H1 (cell line): ENCODE measurements around the gene EIF4E1B. TPM values are rescaled to one million over a fixed set of nuclear protein-coding genes. Genes with fewer than 3 reads are reported as not detected.

Source experiments
- CTCF ChIA-PET: fragments of 300-600 bp; sonication (Branson Sonifier 250); formaldehyde crosslinking; loops from one replicate; lab custom pipeline; 2021; ENCODE audit not compliant: partially characterized antibody; lab: Charles Lee
- POLR2A ChIA-PET: fragments of 300-600 bp; sonication (Branson Sonifier 250); formaldehyde crosslinking; loops from one replicate; lab custom pipeline; 2021; ENCODE audit warnings: inconsistent platforms; ENCODE audit not compliant: partially characterized antibody; lab: Charles Lee
- DNase-seq, 2 experiments: peaks; one replicate each; pipeline versions ENCODE4 v3.0.0 to v3.0.0-alpha.2; 2010 to 2022; ENCODE audit warnings: low spot score in 2 of 2, low read depth in 1 of 2, mixed read lengths in 1 of 2
- FAIRE-seq: peaks from 2 replicates; lab custom pipeline; 2011; peaks lifted over from hg19 to GRCh38; lab: Jason Lieb, UNC
- H2AFZ ChIP-seq: 2 replicates; pipeline ENCODE4 v1.8.1; 2012; ENCODE audit warnings: low read length, inconsistent platforms
- H2AK5ac ChIP-seq: 2 replicates; pipeline ENCODE4 v1.6.1; 2013; ENCODE audit warnings: low read depth, low read length
- H2BK120ac ChIP-seq: replicated peaks from 2 replicates; pipeline ENCODE3; 2013; ENCODE audit warnings: low read depth, low read length, inconsistent platforms
- H2BK12ac ChIP-seq: 2 replicates; pipeline ENCODE4 v1.6.1; 2013; ENCODE audit warnings: low read depth, low read length
- H2BK15ac ChIP-seq: 2 replicates; pipeline ENCODE4 v1.6.1; 2013; ENCODE audit warnings: low read length
- H2BK20ac ChIP-seq: 2 replicates; pipeline ENCODE4 v1.6.1; 2013; ENCODE audit warnings: low read length
- H2BK5ac ChIP-seq: 2 replicates; pipeline ENCODE4 v1.6.1; 2013; ENCODE audit warnings: low read depth, low read length
- H3K14ac ChIP-seq: 2 replicates; pipeline ENCODE4 v1.6.1; 2013; ENCODE audit warnings: inconsistent platforms; ENCODE audit not compliant: insufficient read length
- H3K18ac ChIP-seq: 2 replicates; pipeline ENCODE4 v1.6.1; 2013; ENCODE audit warnings: low read length; ENCODE audit errors: extremely low read depth
- H3K23ac ChIP-seq: 2 replicates; pipeline ENCODE4 v1.6.1; 2013; ENCODE audit warnings: inconsistent platforms; ENCODE audit not compliant: insufficient read length
- H3K23me2 ChIP-seq: 2 replicates; pipeline ENCODE4 v1.6.1; 2013; ENCODE audit warnings: low read depth, low read length
- H3K27ac ChIP-seq: 2 replicates; pipeline ENCODE4 v1.6.1; 2011; ENCODE audit warnings: low read depth, low read length, inconsistent platforms
- H3K27me3 ChIP-seq, 4 experiments: replicated peaks in 1 of 4; 1 replicate in 1 of 4; 2 replicates in 3 of 4; pipeline versions ENCODE4 v1.6.1 to v1.8.1; 2011 to 2013; ENCODE audit warnings: low read length in 3 of 4, mild to moderate bottlenecking in 3 of 4, inconsistent platforms in 2 of 4, mixed read lengths in 2 of 4, moderate library complexity in 1 of 4; ENCODE audit not compliant: control insufficient read depth in 3 of 4, insufficient read depth in 3 of 4; ENCODE audit errors: extremely low read depth in 1 of 4
- H3K36me3 ChIP-seq, 4 experiments: 2 replicates each; pipeline versions ENCODE4 v1.6.1 to v1.8.1; 2011 to 2013; ENCODE audit warnings: mild to moderate bottlenecking in 4 of 4, low read length in 3 of 4, moderate library complexity in 2 of 4, control low read depth in 1 of 4, inconsistent platforms in 1 of 4; ENCODE audit not compliant: insufficient read depth in 4 of 4, control insufficient read depth in 2 of 4
- H3K4ac ChIP-seq: replicated peaks from 2 replicates; pipeline ENCODE3; 2013; ENCODE audit warnings: low read length, low read depth, mixed read lengths, inconsistent platforms; ENCODE audit not compliant: insufficient read length
- H3K4me1 ChIP-seq, 4 experiments: replicated peaks in 1 of 4; 1 replicate in 1 of 4; 2 replicates in 3 of 4; pipeline versions ENCODE4 v1.6.1 to v1.8.1; 2011 to 2013; ENCODE audit warnings: low read length in 3 of 4, inconsistent platforms in 2 of 4, mixed read lengths in 1 of 4; ENCODE audit not compliant: insufficient read depth in 4 of 4, control insufficient read depth in 3 of 4
- H3K4me2 ChIP-seq, 2 experiments: 2 replicates each; pipeline versions ENCODE4 v1.6.1 to v1.8.1; 2011 to 2013; ENCODE audit warnings: low read depth in 2 of 2, low read length in 2 of 2, control low read depth in 1 of 2, inconsistent platforms in 1 of 2, mild to moderate bottlenecking in 1 of 2; ENCODE audit not compliant: insufficient read depth in 1 of 2
- H3K4me3 ChIP-seq, 4 experiments: fragments of 200-600, 300-600 bp in 1 of 4; sonication (generic), shearing (Covaris generic), sonication (Bioruptor Twin) in 1 of 4; 2 replicates each; pipeline versions ENCODE4 v1.5.1 to v1.8.1; 2011 to 2016; ENCODE audit warnings: low read length in 4 of 4, low read depth in 3 of 4, control low read depth in 2 of 4, inconsistent platforms in 2 of 4, mild to moderate bottlenecking in 2 of 4, mixed read lengths in 1 of 4, moderate library complexity in 1 of 4; ENCODE audit not compliant: insufficient read depth in 2 of 4; ENCODE audit errors: extremely low read depth in 1 of 4
- H3K56ac ChIP-seq: replicated peaks from 2 replicates; pipeline ENCODE3; 2013; ENCODE audit warnings: low read depth, mild to moderate bottlenecking, mixed read lengths, low read length, inconsistent platforms; ENCODE audit not compliant: insufficient read length
- H3K79me1 ChIP-seq: 2 replicates; pipeline ENCODE4 v1.6.1; 2013; ENCODE audit warnings: low read depth, low read length, control low read depth
- H3K79me2 ChIP-seq, 2 experiments: 2 replicates each; pipeline versions ENCODE4 v1.6.1 to v1.8.1; 2012 to 2013; ENCODE audit warnings: low read length in 2 of 2, mild to moderate bottlenecking in 2 of 2, inconsistent platforms in 1 of 2; ENCODE audit not compliant: insufficient read depth in 2 of 2, control insufficient read depth in 1 of 2
- H3K9ac ChIP-seq, 4 experiments: replicated peaks in 1 of 4; 1 replicate in 1 of 4; 2 replicates in 3 of 4; pipeline versions ENCODE4 v1.6.1 to v1.8.1; 2011 to 2013; ENCODE audit warnings: low read depth in 3 of 4, low read length in 3 of 4, control low read depth in 2 of 4, mild to moderate bottlenecking in 2 of 4, moderate library complexity in 2 of 4, inconsistent platforms in 1 of 4; ENCODE audit errors: extremely low read depth in 1 of 4
- H3K9me3 ChIP-seq, 2 experiments: 2 replicates each; pipeline versions ENCODE4 v1.6.1 to v1.8.1; 2012 to 2013; ENCODE audit warnings: mild to moderate bottlenecking in 2 of 2, moderate library complexity in 2 of 2, control low read depth in 1 of 2, inconsistent platforms in 1 of 2, low read depth in 1 of 2, low read length in 1 of 2, mixed read lengths in 1 of 2; ENCODE audit not compliant: insufficient read depth in 2 of 2
- H4K20me1 ChIP-seq, 2 experiments: replicated peaks in 1 of 2; 2 replicates each; pipeline versions ENCODE3 to v1.8.1; 2011 to 2013; ENCODE audit warnings: inconsistent platforms in 2 of 2, low read length in 2 of 2, mild to moderate bottlenecking in 1 of 2; ENCODE audit not compliant: insufficient read depth in 2 of 2, control insufficient read depth in 1 of 2
- H4K5ac ChIP-seq: 2 replicates; pipeline ENCODE4 v1.6.1; 2013; ENCODE audit warnings: low read length, low read depth, mixed read lengths, inconsistent platforms; ENCODE audit not compliant: insufficient read length
- H4K8ac ChIP-seq: 2 replicates; pipeline ENCODE4 v1.8.0; 2013; ENCODE audit warnings: mild to moderate bottlenecking, moderate library complexity, low read length, inconsistent platforms; ENCODE audit not compliant: insufficient read depth; ENCODE audit errors: extremely low read depth
- H4K91ac ChIP-seq: replicated peaks from 2 replicates; pipeline ENCODE3; 2013; ENCODE audit warnings: low read length, mixed read lengths, inconsistent platforms; ENCODE audit not compliant: insufficient read length
- GTF2F1 ChIP-seq: IDR thresholded peaks from 2 replicates; pipeline ENCODE4 v1.6.1; 2012; ENCODE audit warnings: low read depth, low read length, improper control_type of control experiment, borderline replicate concordance
- SP1 ChIP-seq: IDR thresholded peaks from 2 replicates; pipeline ENCODE4 v1.6.1; 2011; ENCODE audit warnings: low read depth, low read length
- WGBS, 2 experiments: shearing (Covaris generic) in 1 of 2; methylation state at CpG; one replicate each; pipeline versions ENCODE4 v1.1.6 to v1.1.7; 2013 to 2015; ENCODE audit warnings: low lambda C conversion rate in 2 of 2, mixed read lengths in 2 of 2, inconsistent platforms in 1 of 2, low coverage in 1 of 2, missing lambda C conversion rate in 1 of 2; ENCODE audit not compliant: insufficient replicate concordance in 2 of 2, insufficient coverage in 1 of 2, insufficient read length in 1 of 2; ENCODE audit errors: extremely low coverage in 1 of 2, missing lambda C conversion rate in 1 of 2; 5-methylcytosine and 5-hydroxymethylcytosine counted together
- polyA plus RNA-seq, 7 experiments: library from polyadenylated mRNA; depleted of rRNA in 3 of 7; stranded (reverse) in 5 of 7; unstranded in 2 of 7; fragments of >200 nt in 5 of 7; fragments of 200-250 nt in 2 of 7; gene quantifications; 1 replicate in 5 of 7; 2 replicates in 1 of 7; 4 replicates in 1 of 7; pipeline versions ENCODE4 v1.2.1 to v1.2.3, GENCODE V29; 2011 to 2013; ENCODE audit warnings: missing spikeins in 2 of 7, mixed read lengths in 2 of 7
- total RNA-seq: library from RNA; stranded (reverse); fragmentation: NEBNext Ultra II Directional; extraction: Animal tissue kit (Norgen Biotek cat#: 25700); gene quantifications from 2 replicates; pipeline ENCODE4 v1.2.1, GENCODE V29; 2021

Gene EIF4E1B
- total and polyA plus RNA-seq, 2 of the 8 experiments (the other 6 are each of a cell fraction or from before 2014, with no cell fraction given): 0.97 to 1.3 TPM

DNA sequence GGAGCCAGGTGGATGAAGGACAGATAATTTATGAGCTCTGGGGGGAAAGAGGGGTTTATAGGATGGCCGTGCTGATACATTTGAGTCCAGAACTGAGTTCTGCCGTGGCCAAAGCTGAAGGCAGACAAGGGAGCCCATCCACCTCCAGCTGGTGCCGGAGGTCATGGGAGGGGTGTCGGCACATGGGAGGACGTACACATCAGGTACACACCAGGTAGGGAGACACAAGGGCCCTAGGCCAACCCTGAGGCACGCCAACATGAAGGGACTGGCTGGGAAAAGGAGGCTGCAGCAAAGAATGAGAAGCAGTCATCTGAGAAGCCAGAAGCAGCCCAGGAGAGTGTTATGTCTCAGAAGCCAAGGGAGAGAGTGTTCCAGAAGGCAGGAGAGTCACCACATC is 18.5 kb upstream of the EIF4E1B start:
- Histone ChIP-seq H2BK20ac (no peak overlapping the region), H2BK12ac (no peak overlapping the region), H2AK5ac (no peak overlapping the region), H3K9ac (no peak overlapping the region), H2BK15ac (no peak overlapping the region), H3K79me2 (no peaks in the 10 kb centered on the region), H3K4me2 (no peak overlapping the region), H3K18ac (no peak overlapping the region), H3K27me3 (peaks cover 0 to 22% (median 10%) of the 10 kb centered on the region in 4 experiments; a peak in 5 of 7 replicates), H3K4me3 (no peak overlapping the region), H3K4me1 (peaks cover 0 to 8% (median 5%) of the 10 kb centered on the region in 4 experiments; a peak in 5 of 7 replicates), H3K56ac (no peak overlapping the region), H3K23ac (no peak overlapping the region), H3K79me1 (no peaks in the 10 kb centered on the region), H2BK5ac (no peak overlapping the region), H4K5ac (no peak overlapping the region), H2AFZ (no peak overlapping the region), H3K27ac (no peak overlapping the region), H4K91ac (no peak overlapping the region), H3K9me3 (no peaks in the 10 kb centered on the region), H3K14ac (no peak overlapping the region), H2BK120ac (no peak overlapping the region), H4K20me1 (peaks cover 3 to 9% of the 10 kb centered on the region in 2 experiments), H3K4ac (no peak overlapping the region), H3K23me2 (peaks cover 8% of the 10 kb centered on the region), H3K36me3 (no peaks in the 10 kb centered on the region), H4K8ac (no peak overlapping the region)
- TF ChIP-seq SP1: no peak
- no peak for TF ChIP-seq GTF2F1
- FAIRE-seq (no peak), DNase-seq (no peak)
- CTCF ChIA-PET: interaction anchor here (1.1 to 2.3 kb wide), 5 partner anchors 14 to 34 kb away, joined by 3 to 7 read pairs (median 5); no protein-coding TSS in a partner anchor
- 89% methylated on average over 6 of the region's 6 CpGs; no CpG with 5 or more reads in 1 of the 2 experiments for WGBS, 2 experiments
- POLR2A ChIA-PET: interaction anchor here (0.9 to 2.7 kb wide), 5 partner anchors 10 to 76 kb away, joined by 3 to 7 read pairs (median 3); partner anchors contain the start of genes EIF4E1B, SNCB and TSPAN17
